Testis (tissue), 3 donors: ENCODE results near the gene AUTS2. TPM values are rescaled to one million over a fixed set of nuclear protein-coding genes. Genes with fewer than 3 reads are reported as not detected.

ENCODE experiments used
- DNase-seq: peaks from one replicate; pipeline ENCODE4 v3.0.0-alpha.2; 2019
- H3K27ac ChIP-seq, 2 donors: fragments of 200-600 bp; sonication (generic); one replicate each; pipeline ENCODE4 v1.5.1; 2019
- H3K27me3 ChIP-seq: fragments of 200-600 bp; sonication (generic); one replicate; pipeline ENCODE4 v1.5.1; 2019
- H3K36me3 ChIP-seq: fragments of 200-600 bp; sonication (generic); one replicate; pipeline ENCODE4 v1.5.1; 2017; ENCODE audit warnings: low read depth; ENCODE audit errors: missing control alignments
- H3K4me1 ChIP-seq: fragments of 200-600 bp; sonication (generic); one replicate; pipeline ENCODE4 v1.5.1; 2019
- H3K4me3 ChIP-seq, 2 donors: fragments of 200-600 bp; sonication (generic); one replicate each; pipeline ENCODE4 v1.5.1; 2017 to 2019
- H3K9me3 ChIP-seq: fragments of 200-600 bp; sonication (generic); one replicate; pipeline ENCODE4 v1.5.1; 2017
- CTCF ChIP-seq, 3 experiments: fragments of 450-650 bp in 2 of 3; fragments of 200-600 bp in 1 of 3; sonication (generic) in 1 of 3; IDR thresholded peaks; one replicate each; pipeline ENCODE4 v1.5.1; 2016 to 2019; ENCODE audit warnings: antibody characterized with exemption in 3 of 3, mild to moderate bottlenecking in 2 of 3, moderate library complexity in 1 of 3
- POLR2A ChIP-seq: fragments of 450-650 bp; IDR thresholded peaks from one replicate; pipeline ENCODE4 v1.6.1; 2017; ENCODE audit warnings: antibody characterized with exemption, mild to moderate bottlenecking, moderate library complexity
- WGBS, 2 donors: methylation state at CpG; one replicate each; pipeline ENCODE4 v1.1.5; 2018; 5-methylcytosine and 5-hydroxymethylcytosine counted together
- intact Hi-C: fragments of 100-400 bp; cut with DNase I; formaldehyde crosslinking; loops from one replicate; pipeline ENCODE4 v1.15.1; 2023; ENCODE audit warnings: low total_unique reads
- polyA plus RNA-seq: library from polyadenylated mRNA; stranded (reverse); fragments of 350-450 nt; fragmentation: Illumina TruSeq; extraction: RNeasy Lipid Tissue Mini Kit (QIAGEN cat#74804); gene quantifications from one replicate; pipeline ENCODE4 v1.2.3, GENCODE V29; 2014; ENCODE audit warnings: low read depth, low replicate concordance; ENCODE audit not compliant: insufficient read depth
- total RNA-seq, 2 donors: library from RNA; depleted of rRNA; stranded (reverse); fragments of >200 nt; gene quantifications; one replicate each; pipeline ENCODE4 v1.2.3, GENCODE V29; 2016

Gene AUTS2
- total and polyA plus RNA-seq, 3 donors from 2014 or later, result 21.3 to 75.5 (median 56.1) TPM

- H3K9me3 ChIP-seq, result no peaks in the 10 kb centered on the region
- H3K27ac ChIP-seq, result no peak overlapping the region
- TF ChIP-seq CTCF (IDR thresholded peaks at IDR 0.05), result no peak
- no peak for TF ChIP-seq POLR2A
- no peak overlapping the region for H3K4me3 ChIP-seq
- no peaks in the 10 kb centered on the region for H3K27me3 ChIP-seq
- no peaks in the 10 kb centered on the region for H3K4me1 ChIP-seq
- no peak for DNase-seq
- H3K36me3 ChIP-seq, result no peaks in the 10 kb centered on the region
- intact Hi-C loops, result no loop called here
- 71 to 96% methylated on average over 2 of the region's 2 CpGs for WGBS, 2 donors
Observed at GRCh38 chr7:70577078-70577477, 978.8 kb downstream of the AUTS2 start.

- no peak for DNase-seq
Observed at GRCh38 chr7:70578131-70578530, 979.9 kb downstream of the AUTS2 start.

GRCh38 chr7:70579397-70580097, 981.3 kb downstream of the AUTS2 start:
- Histone ChIP-seq H3K4me1 (peaks cover 8% of the 10 kb centered on the region), H3K4me3 (no peak overlapping the region), H3K27ac (no peak overlapping the region), H3K9me3 (no peaks in the 10 kb centered on the region), H3K36me3 (no peaks in the 10 kb centered on the region), H3K27me3 (no peaks in the 10 kb centered on the region)
- 81 to 96% methylated on average over 6 of the region's 6 CpGs for WGBS, 2 donors
- intact Hi-C loops, result no loop called here
- TF ChIP-seq CTCF (IDR thresholded peaks at IDR 0.05) (no peak), POLR2A (no peak)
- DNase-seq, result no peak

More at GRCh38 chr7:70578131-70578530, 979.9 kb downstream of the AUTS2 start:
- Histone ChIP-seq H3K36me3 (no peaks in the 10 kb centered on the region), H3K4me1 (no peaks in the 10 kb centered on the region), H3K27ac (no peak overlapping the region), H3K9me3 (no peaks in the 10 kb centered on the region), H3K27me3 (no peaks in the 10 kb centered on the region), H3K4me3 (no peak overlapping the region)
- intact Hi-C loops, result no loop called here
- WGBS, 2 donors, result 93 to 98% methylated on average over 3 of the region's 3 CpGs
- TF ChIP-seq CTCF (IDR thresholded peaks at IDR 0.05), result no peak
- TF ChIP-seq POLR2A, result no peak

- no peak overlapping the region for H3K27ac ChIP-seq
- H3K4me3 ChIP-seq, result no peak overlapping the region
- no peak for DNase-seq
- no peak for TF ChIP-seq CTCF (IDR thresholded peaks at IDR 0.05)
- TF ChIP-seq POLR2A, result no peak
- WGBS, 2 donors, result 84 to 91% methylated on average over 5 to 6 of the region's 6 CpGs
- H3K9me3 ChIP-seq, result no peaks in the 10 kb centered on the region
- H3K27me3 ChIP-seq, result no peaks in the 10 kb centered on the region
- intact Hi-C loops, result no loop called here
- H3K4me1 ChIP-seq, result peaks cover 13% of the 10 kb centered on the region
- no peaks in the 10 kb centered on the region for H3K36me3 ChIP-seq
Observed at GRCh38 chr7:70580161-70580560, 981.9 kb downstream of the AUTS2 start.
